Peyer's patch (tissue), 4 donors: ENCODE results near the gene STRC.
"Not testable (repeated sequence)": the region's sequence is repeated elsewhere in the genome, so short reads cannot be mapped to it uniquely, and the experiment has no call there.

ENCODE experiments used
- CTCF ChIP-seq, 6 experiments: fragments of 450-650 bp in 4 of 6; fragments of 200-600 bp in 2 of 6; sonication (generic) in 1 of 6; IDR thresholded peaks; one replicate each; pipeline ENCODE4 v1.5.1; 2017 to 2019; ENCODE audit warnings: antibody characterized with exemption in 6 of 6, mild to moderate bottlenecking in 3 of 6, moderate library complexity in 1 of 6
- POLR2A ChIP-seq, 2 donors: fragments of 450-650 bp; IDR thresholded peaks; one replicate each; pipeline ENCODE4 v1.5.1; 2017; ENCODE audit warnings: antibody characterized with exemption in 2 of 2, mild to moderate bottlenecking in 2 of 2, moderate library complexity in 2 of 2

GRCh38 chr15:43663333-43663732 lies 44.7 kb upstream of the STRC start:
- TF ChIP-seq CTCF, POLR2A (IDR thresholded peaks at IDR 0.05): not testable (repeated sequence)
